ENCODE measurements around the gene PTGER1.

DNA sequence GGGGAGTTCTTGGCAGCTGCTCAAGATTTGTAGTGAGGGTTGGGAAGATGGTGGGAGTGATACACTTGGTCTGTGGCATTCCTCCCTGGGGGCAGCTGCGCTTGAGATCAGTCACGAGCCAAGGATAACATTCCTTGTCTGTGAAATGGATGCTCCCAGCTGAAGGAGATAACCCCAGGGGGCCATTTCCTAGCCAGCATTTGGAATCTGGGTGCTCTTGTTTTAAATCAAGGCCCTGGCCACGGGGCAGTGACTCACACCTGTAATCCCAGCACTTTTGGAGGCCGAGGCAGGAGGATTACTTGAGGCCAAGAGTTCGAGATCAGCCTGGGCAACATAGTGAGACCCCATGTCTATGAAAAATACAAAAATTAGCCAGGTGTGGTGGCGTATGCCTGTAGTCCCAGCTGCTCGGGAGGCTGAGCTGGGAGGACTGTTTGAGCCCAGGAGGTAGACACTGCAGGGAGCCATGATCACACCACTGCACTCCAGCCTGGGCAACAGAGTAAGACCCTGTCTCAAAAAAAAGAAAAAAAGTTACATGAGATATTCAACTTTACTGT is 37.5 kb downstream of the PTGER1 start:
- TF ChIP-seq, protein P1, sequence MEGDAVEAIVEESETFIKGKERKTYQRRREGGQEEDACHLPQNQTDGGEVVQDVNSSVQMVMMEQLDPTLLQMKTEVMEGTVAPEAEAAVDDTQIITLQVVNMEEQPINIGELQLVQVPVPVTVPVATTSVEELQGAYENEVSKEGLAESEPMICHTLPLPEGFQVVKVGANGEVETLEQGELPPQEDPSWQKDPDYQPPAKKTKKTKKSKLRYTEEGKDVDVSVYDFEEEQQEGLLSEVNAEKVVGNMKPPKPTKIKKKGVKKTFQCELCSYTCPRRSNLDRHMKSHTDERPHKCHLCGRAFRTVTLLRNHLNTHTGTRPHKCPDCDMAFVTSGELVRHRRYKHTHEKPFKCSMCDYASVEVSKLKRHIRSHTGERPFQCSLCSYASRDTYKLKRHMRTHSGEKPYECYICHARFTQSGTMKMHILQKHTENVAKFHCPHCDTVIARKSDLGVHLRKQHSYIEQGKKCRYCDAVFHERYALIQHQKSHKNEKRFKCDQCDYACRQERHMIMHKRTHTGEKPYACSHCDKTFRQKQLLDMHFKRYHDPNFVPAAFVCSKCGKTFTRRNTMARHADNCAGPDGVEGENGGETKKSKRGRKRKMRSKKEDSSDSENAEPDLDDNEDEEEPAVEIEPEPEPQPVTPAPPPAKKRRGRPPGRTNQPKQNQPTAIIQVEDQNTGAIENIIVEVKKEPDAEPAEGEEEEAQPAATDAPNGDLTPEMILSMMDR (conservative IDR thresholded peaks at IDR 0.05; ENCODE audit: low read depth in 2 of 2) = no peak
- TF ChIP-seq POLR2AphosphoS5 (IDR thresholded peaks at IDR 0.05; ENCODE audit: low read depth) (no peak), EZH2 (IDR thresholded peaks at IDR 0.05; ENCODE audit: low read depth, unreplicated experiment) (no peak), EZH2phosphoT487 (IDR thresholded peaks at IDR 0.05; ENCODE audit: unreplicated experiment) (no peak), STAT1 (IDR thresholded peaks at IDR 0.05; ENCODE audit: unreplicated experiment) (no peak), ZNF331 (CRISPR knock-in tag; IDR thresholded peaks at IDR 0.05; ENCODE audit: low read depth) (no peak), NANOG (IDR thresholded peaks at IDR 0.05; ENCODE audit: borderline replicate concordance) (no peak), JUNB (IDR thresholded peaks at IDR 0.05; ENCODE audit: unreplicated experiment) (no peak), CREB1 (CRISPR knock-in tag; IDR thresholded peaks at IDR 0.05; ENCODE audit: low read depth) (no peak), ZNF114 (CRISPR knock-in tag; IDR thresholded peaks at IDR 0.05) (no peak)
- TF ChIP-seq, protein P2, sequence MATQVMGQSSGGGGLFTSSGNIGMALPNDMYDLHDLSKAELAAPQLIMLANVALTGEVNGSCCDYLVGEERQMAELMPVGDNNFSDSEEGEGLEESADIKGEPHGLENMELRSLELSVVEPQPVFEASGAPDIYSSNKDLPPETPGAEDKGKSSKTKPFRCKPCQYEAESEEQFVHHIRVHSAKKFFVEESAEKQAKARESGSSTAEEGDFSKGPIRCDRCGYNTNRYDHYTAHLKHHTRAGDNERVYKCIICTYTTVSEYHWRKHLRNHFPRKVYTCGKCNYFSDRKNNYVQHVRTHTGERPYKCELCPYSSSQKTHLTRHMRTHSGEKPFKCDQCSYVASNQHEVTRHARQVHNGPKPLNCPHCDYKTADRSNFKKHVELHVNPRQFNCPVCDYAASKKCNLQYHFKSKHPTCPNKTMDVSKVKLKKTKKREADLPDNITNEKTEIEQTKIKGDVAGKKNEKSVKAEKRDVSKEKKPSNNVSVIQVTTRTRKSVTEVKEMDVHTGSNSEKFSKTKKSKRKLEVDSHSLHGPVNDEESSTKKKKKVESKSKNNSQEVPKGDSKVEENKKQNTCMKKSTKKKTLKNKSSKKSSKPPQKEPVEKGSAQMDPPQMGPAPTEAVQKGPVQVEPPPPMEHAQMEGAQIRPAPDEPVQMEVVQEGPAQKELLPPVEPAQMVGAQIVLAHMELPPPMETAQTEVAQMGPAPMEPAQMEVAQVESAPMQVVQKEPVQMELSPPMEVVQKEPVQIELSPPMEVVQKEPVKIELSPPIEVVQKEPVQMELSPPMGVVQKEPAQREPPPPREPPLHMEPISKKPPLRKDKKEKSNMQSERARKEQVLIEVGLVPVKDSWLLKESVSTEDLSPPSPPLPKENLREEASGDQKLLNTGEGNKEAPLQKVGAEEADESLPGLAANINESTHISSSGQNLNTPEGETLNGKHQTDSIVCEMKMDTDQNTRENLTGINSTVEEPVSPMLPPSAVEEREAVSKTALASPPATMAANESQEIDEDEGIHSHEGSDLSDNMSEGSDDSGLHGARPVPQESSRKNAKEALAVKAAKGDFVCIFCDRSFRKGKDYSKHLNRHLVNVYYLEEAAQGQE (IDR thresholded peaks at IDR 0.05; ENCODE audit: unreplicated experiment) = no peak
- TF ChIP-seq, protein P3, sequence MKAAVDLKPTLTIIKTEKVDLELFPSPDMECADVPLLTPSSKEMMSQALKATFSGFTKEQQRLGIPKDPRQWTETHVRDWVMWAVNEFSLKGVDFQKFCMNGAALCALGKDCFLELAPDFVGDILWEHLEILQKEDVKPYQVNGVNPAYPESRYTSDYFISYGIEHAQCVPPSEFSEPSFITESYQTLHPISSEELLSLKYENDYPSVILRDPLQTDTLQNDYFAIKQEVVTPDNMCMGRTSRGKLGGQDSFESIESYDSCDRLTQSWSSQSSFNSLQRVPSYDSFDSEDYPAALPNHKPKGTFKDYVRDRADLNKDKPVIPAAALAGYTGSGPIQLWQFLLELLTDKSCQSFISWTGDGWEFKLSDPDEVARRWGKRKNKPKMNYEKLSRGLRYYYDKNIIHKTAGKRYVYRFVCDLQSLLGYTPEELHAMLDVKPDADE (IDR thresholded peaks at IDR 0.05) = no peak
- TF ChIP-seq, protein P4, sequence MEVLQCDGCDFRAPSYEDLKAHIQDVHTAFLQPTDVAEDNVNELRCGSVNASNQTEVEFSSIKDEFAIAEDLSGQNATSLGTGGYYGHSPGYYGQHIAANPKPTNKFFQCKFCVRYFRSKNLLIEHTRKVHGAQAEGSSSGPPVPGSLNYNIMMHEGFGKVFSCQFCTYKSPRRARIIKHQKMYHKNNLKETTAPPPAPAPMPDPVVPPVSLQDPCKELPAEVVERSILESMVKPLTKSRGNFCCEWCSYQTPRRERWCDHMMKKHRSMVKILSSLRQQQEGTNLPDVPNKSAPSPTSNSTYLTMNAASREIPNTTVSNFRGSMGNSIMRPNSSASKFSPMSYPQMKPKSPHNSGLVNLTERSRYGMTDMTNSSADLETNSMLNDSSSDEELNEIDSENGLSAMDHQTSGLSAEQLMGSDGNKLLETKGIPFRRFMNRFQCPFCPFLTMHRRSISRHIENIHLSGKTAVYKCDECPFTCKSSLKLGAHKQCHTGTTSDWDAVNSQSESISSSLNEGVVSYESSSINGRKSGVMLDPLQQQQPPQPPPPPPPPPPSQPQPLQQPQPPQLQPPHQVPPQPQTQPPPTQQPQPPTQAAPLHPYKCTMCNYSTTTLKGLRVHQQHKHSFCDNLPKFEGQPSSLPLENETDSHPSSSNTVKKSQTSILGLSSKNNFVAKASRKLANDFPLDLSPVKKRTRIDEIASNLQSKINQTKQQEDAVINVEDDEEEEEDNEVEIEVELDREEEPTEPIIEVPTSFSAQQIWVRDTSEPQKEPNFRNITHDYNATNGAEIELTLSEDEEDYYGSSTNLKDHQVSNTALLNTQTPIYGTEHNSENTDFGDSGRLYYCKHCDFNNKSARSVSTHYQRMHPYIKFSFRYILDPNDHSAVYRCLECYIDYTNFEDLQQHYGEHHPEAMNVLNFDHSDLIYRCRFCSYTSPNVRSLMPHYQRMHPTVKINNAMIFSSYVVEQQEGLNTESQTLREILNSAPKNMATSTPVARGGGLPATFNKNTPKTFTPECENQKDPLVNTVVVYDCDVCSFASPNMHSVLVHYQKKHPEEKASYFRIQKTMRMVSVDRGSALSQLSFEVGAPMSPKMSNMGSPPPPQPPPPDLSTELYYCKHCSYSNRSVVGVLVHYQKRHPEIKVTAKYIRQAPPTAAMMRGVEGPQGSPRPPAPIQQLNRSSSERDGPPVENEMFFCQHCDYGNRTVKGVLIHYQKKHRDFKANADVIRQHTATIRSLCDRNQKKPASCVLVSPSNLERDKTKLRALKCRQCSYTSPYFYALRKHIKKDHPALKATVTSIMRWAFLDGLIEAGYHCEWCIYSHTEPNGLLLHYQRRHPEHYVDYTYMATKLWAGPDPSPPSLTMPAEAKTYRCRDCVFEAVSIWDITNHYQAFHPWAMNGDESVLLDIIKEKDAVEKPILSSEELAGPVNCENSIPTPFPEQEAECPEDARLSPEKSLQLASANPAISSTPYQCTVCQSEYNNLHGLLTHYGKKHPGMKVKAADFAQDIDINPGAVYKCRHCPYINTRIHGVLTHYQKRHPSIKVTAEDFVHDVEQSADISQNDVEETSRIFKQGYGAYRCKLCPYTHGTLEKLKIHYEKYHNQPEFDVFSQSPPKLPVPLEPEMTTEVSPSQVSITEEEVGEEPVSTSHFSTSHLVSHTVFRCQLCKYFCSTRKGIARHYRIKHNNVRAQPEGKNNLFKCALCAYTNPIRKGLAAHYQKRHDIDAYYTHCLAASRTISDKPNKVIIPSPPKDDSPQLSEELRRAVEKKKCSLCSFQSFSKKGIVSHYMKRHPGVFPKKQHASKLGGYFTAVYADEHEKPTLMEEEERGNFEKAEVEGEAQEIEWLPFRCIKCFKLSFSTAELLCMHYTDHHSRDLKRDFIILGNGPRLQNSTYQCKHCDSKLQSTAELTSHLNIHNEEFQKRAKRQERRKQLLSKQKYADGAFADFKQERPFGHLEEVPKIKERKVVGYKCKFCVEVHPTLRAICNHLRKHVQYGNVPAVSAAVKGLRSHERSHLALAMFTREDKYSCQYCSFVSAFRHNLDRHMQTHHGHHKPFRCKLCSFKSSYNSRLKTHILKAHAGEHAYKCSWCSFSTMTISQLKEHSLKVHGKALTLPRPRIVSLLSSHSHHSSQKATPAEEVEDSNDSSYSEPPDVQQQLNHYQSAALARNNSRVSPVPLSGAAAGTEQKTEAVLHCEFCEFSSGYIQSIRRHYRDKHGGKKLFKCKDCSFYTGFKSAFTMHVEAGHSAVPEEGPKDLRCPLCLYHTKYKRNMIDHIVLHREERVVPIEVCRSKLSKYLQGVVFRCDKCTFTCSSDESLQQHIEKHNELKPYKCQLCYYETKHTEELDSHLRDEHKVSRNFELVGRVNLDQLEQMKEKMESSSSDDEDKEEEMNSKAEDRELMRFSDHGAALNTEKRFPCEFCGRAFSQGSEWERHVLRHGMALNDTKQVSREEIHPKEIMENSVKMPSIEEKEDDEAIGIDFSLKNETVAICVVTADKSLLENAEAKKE (CRISPR knock-in tag; IDR thresholded peaks at IDR 0.05) = no peak

Data from GM23338 (cell line).